ENCODE results near the gene EDNRB. TPM values are rescaled to one million over a fixed set of nuclear protein-coding genes. Genes with fewer than 3 reads are reported as not detected.

The EDNRB gene
- polyA plus RNA-seq, 1 of the 3 experiments (the other 2 are of a cell fraction), result not detected

DNA sequence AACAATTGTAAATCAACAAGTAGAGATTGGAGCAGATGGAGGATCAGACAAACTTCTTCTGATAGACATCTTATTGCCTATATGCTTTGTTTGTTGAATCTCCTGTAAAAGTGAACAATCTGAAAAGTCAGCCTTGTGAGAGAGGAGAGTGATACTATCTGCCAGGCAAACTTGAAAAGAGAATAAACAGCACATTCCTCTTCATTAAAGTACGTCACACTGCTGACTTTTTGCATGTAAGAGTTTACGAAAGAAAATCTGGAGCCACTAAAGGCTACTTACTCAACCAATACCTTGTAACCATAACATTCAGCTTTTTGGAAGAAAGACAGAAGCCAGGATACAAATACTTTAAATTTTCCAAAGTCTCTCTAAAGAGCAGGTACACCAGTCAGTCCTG is 42.5 kb downstream of the EDNRB start:
- WGBS (ENCODE audit: low lambda C conversion rate), result 31% methylated on average over 2 of the region's 2 CpGs
- no peaks in the 10 kb centered on the region for H3K79me2 ChIP-seq (ENCODE audit: insufficient read depth)
- H2AFZ ChIP-seq (ENCODE audit: low read depth), result no peak overlapping the region
- no peaks in the 10 kb centered on the region for H3K9me2 ChIP-seq
- no peak overlapping the region for H3K9ac ChIP-seq
- no peak overlapping the region for H3K27ac ChIP-seq (ENCODE audit: low read depth in 2 of 2, low read length in 1 of 2)
- no peak for DNase-seq
- H3K4me1 ChIP-seq (ENCODE audit: control insufficient read depth in 1 of 2, insufficient read depth in 2 of 2, low read depth in 1 of 2, low read length in 1 of 2), result no peaks in the 10 kb centered on the region
- H3K4me2 ChIP-seq, result no peak overlapping the region
- H3K27me3 ChIP-seq (ENCODE audit: insufficient read depth), result no peaks in the 10 kb centered on the region
- CTCF ChIA-PET, result no interaction called here
- POLR2A ChIA-PET, result no interaction called here
- no peak overlapping the region for H3K4me3 ChIP-seq (ENCODE audit: low read depth in 2 of 2, low read length in 1 of 2)
- H4K20me1 ChIP-seq (ENCODE audit: insufficient read depth), result no peaks in the 10 kb centered on the region
- H3K36me3 ChIP-seq (replicated peaks in 1 of 2; ENCODE audit: control insufficient read depth in 1 of 2, insufficient read depth in 2 of 2, low read length in 1 of 2), result no peaks in the 10 kb centered on the region
- peaks cover 3% of the 10 kb centered on the region for H3F3A ChIP-seq (replicated peaks; ENCODE audit: insufficient read depth)
- TF ChIP-seq, protein P1, sequence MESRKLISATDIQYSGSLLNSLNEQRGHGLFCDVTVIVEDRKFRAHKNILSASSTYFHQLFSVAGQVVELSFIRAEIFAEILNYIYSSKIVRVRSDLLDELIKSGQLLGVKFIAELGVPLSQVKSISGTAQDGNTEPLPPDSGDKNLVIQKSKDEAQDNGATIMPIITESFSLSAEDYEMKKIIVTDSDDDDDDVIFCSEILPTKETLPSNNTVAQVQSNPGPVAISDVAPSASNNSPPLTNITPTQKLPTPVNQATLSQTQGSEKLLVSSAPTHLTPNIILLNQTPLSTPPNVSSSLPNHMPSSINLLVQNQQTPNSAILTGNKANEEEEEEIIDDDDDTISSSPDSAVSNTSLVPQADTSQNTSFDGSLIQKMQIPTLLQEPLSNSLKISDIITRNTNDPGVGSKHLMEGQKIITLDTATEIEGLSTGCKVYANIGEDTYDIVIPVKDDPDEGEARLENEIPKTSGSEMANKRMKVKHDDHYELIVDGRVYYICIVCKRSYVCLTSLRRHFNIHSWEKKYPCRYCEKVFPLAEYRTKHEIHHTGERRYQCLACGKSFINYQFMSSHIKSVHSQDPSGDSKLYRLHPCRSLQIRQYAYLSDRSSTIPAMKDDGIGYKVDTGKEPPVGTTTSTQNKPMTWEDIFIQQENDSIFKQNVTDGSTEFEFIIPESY (IDR thresholded peaks at IDR 0.05; ENCODE audit: borderline replicate concordance, low read depth), result no peak
- no peak for TF ChIP-seq MXI1 (IDR thresholded peaks at IDR 0.05; ENCODE audit: low read depth, low read length)
- no peak for TF ChIP-seq TAF1 (IDR thresholded peaks at IDR 0.05; ENCODE audit: borderline replicate concordance, low read depth, low read length)
- no peak for TF ChIP-seq YY1 (IDR thresholded peaks at IDR 0.05; ENCODE audit: low read depth)
- no peak for TF ChIP-seq CTCF (IDR thresholded peaks at IDR 0.05)
- no peak for TF ChIP-seq EZH2phosphoT487 (IDR thresholded peaks at IDR 0.05; ENCODE audit: borderline replicate concordance, low read depth)
- TF ChIP-seq EP300 (IDR thresholded peaks at IDR 0.05; ENCODE audit: borderline replicate concordance in 1 of 2, low read depth in 1 of 2, low read length in 1 of 2), result no peak
- TF ChIP-seq RXRA (IDR thresholded peaks at IDR 0.05; ENCODE audit: borderline replicate concordance, low read depth), result no peak
- H3K9me3 ChIP-seq, result no peaks in the 10 kb centered on the region

GRCh38 chr13:77874406-77874805 is 44.2 kb downstream of the EDNRB start:
- Histone ChIP-seq H3K4me3 (ENCODE audit: low read depth in 2 of 2, low read length in 1 of 2) (no peak overlapping the region), H3K79me2 (ENCODE audit: insufficient read depth) (no peaks in the 10 kb centered on the region), H3K9ac (no peak overlapping the region), H3K36me3 (replicated peaks in 1 of 2; ENCODE audit: control insufficient read depth in 1 of 2, insufficient read depth in 2 of 2, low read length in 1 of 2) (no peaks in the 10 kb centered on the region), H3K9me3 (no peaks in the 10 kb centered on the region), H3K4me2 (no peak overlapping the region), H3F3A (replicated peaks; ENCODE audit: insufficient read depth) (peaks cover 3% of the 10 kb centered on the region), H3K27ac (ENCODE audit: low read depth in 2 of 2, low read length in 1 of 2) (no peak overlapping the region), H4K20me1 (ENCODE audit: insufficient read depth) (no peaks in the 10 kb centered on the region), H3K4me1 (ENCODE audit: control insufficient read depth in 1 of 2, insufficient read depth in 2 of 2, low read depth in 1 of 2, low read length in 1 of 2) (no peaks in the 10 kb centered on the region), H3K27me3 (ENCODE audit: insufficient read depth) (no peaks in the 10 kb centered on the region), H3K9me2 (no peaks in the 10 kb centered on the region), H2AFZ (ENCODE audit: low read depth) (no peak overlapping the region)
- ChIA-PET CTCF (interaction anchor here (1.4 kb wide), 1 partner anchor 29 kb away, joined by 3 read pairs; no protein-coding TSS in a partner anchor), POLR2A (no interaction called here)
- 9% methylated on average over 4 of the region's 4 CpGs for WGBS (ENCODE audit: low lambda C conversion rate)
- DNase-seq, result no peak
- TF ChIP-seq, protein P2, sequence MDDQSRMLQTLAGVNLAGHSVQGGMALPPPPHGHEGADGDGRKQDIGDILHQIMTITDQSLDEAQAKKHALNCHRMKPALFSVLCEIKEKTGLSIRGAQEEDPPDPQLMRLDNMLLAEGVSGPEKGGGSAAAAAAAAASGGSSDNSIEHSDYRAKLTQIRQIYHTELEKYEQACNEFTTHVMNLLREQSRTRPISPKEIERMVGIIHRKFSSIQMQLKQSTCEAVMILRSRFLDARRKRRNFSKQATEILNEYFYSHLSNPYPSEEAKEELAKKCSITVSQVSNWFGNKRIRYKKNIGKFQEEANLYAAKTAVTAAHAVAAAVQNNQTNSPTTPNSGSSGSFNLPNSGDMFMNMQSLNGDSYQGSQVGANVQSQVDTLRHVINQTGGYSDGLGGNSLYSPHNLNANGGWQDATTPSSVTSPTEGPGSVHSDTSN (IDR thresholded peaks at IDR 0.05), result no peak
- TF ChIP-seq, protein P3, sequence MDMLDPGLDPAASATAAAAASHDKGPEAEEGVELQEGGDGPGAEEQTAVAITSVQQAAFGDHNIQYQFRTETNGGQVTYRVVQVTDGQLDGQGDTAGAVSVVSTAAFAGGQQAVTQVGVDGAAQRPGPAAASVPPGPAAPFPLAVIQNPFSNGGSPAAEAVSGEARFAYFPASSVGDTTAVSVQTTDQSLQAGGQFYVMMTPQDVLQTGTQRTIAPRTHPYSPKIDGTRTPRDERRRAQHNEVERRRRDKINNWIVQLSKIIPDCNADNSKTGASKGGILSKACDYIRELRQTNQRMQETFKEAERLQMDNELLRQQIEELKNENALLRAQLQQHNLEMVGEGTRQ (IDR thresholded peaks at IDR 0.05; ENCODE audit: borderline replicate concordance, low read depth, low read length), result no peak
- TF ChIP-seq FOXM1 (IDR thresholded peaks at IDR 0.05; ENCODE audit: low read depth), result no peak
- no peak for TF ChIP-seq MXI1 (IDR thresholded peaks at IDR 0.05; ENCODE audit: low read depth, low read length)
- TF ChIP-seq MAX (IDR thresholded peaks at IDR 0.05; ENCODE audit: low read depth), result no peak
- TF ChIP-seq RCOR1 (IDR thresholded peaks at IDR 0.05; ENCODE audit: low read length), result no peak
- TF ChIP-seq, protein P4, sequence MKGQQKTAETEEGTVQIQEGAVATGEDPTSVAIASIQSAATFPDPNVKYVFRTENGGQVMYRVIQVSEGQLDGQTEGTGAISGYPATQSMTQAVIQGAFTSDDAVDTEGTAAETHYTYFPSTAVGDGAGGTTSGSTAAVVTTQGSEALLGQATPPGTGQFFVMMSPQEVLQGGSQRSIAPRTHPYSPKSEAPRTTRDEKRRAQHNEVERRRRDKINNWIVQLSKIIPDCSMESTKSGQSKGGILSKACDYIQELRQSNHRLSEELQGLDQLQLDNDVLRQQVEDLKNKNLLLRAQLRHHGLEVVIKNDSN (IDR thresholded peaks at IDR 0.05; ENCODE audit: borderline replicate concordance, low read depth), result no peak
- no peak for TF ChIP-seq ELF1 (IDR thresholded peaks at IDR 0.05)
- no peak for TF ChIP-seq RFX5 (IDR thresholded peaks at IDR 0.05; ENCODE audit: low read length)
- no peak for TF ChIP-seq CHD2 (IDR thresholded peaks at IDR 0.05; ENCODE audit: low read length, partially characterized antibody)
- TF ChIP-seq JUND (IDR thresholded peaks at IDR 0.05), result no peak
- no peak for TF ChIP-seq GATA2 (CRISPR knock-in tag; IDR thresholded peaks at IDR 0.05)
- TF ChIP-seq SMC3 (IDR thresholded peaks at IDR 0.05; ENCODE audit: low read depth, low read length), result no peak
- TF ChIP-seq EZH2phosphoT487 (IDR thresholded peaks at IDR 0.05; ENCODE audit: borderline replicate concordance, low read depth), result no peak
- TF ChIP-seq RXRA (IDR thresholded peaks at IDR 0.05; ENCODE audit: borderline replicate concordance, low read depth), result no peak
- TF ChIP-seq EP300 (IDR thresholded peaks at IDR 0.05; ENCODE audit: borderline replicate concordance in 1 of 2, low read depth in 1 of 2, low read length in 1 of 2), result no peak
- TF ChIP-seq FOSL2 (IDR thresholded peaks at IDR 0.05; ENCODE audit: borderline replicate concordance, low read depth), result no peak
- no peak for TF ChIP-seq FOXJ3 (CRISPR knock-in tag; IDR thresholded peaks at IDR 0.05)
